Breast epithelium (tissue), 3 donors: Measurements from ENCODE around the gene KIF4A.

ENCODE experiments used
- POLR2A ChIP-seq: fragments of 450-650 bp; IDR thresholded peaks from one replicate; pipeline ENCODE4 v1.6.1; 2016; ENCODE audit warnings: antibody characterized with exemption, mild to moderate bottlenecking, moderate library complexity
- POLR2AphosphoS5 ChIP-seq, 3 donors: sonication (generic); formaldehyde crosslinking; IDR thresholded peaks; one replicate each; pipeline ENCODE4 v1.6.1; 2017; ENCODE audit warnings: antibody characterized with exemption in 3 of 3
- TF ChIP-seq, protein P1 (sequence below), 3 donors: fragments of 450-650 bp; IDR thresholded peaks; one replicate each; pipeline ENCODE4 v1.5.1; 2016 to 2017; ENCODE audit warnings: antibody characterized with exemption in 3 of 3, mild to moderate bottlenecking in 3 of 3, moderate library complexity in 3 of 3

DNA sequence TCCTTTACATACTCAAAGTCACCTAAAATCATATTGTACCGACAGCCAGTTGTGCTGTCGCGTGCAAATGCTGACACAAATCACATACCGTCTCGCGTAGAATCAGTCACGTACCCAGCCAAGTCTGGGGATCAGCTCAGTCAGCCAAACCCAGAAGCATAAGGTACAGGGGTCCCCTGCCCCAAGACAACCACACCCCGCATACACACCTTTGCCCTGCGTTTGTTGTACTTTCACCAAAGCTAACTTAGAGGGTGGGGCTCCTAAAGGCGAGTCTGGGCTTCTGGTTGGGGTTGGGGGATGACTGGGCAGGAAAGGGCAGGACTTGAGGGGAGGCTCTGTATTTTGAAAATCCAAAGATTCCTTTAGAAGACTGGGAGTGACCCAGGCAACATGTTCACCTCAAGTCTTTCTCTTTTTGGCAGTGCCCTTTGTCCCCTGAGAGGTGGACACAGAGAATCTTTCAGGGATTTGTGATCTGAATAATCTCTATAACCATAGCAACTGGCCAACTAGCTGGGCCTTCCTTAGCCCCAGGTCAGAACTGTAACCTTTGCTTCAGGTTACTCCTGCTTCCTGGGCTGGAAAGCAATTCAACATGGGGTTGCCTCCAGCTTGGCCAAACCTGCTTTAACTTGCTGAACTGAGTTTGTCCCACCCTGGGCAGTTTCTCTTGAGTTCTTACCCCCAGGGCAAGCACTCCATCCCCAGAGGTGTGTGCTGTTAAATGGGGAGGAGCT lies 134.2 kb downstream of the KIF4A start:
- TF ChIP-seq POLR2A (no peak), POLR2AphosphoS5 (IDR thresholded peaks at IDR 0.05) (no peak)
- TF ChIP-seq, protein P1, sequence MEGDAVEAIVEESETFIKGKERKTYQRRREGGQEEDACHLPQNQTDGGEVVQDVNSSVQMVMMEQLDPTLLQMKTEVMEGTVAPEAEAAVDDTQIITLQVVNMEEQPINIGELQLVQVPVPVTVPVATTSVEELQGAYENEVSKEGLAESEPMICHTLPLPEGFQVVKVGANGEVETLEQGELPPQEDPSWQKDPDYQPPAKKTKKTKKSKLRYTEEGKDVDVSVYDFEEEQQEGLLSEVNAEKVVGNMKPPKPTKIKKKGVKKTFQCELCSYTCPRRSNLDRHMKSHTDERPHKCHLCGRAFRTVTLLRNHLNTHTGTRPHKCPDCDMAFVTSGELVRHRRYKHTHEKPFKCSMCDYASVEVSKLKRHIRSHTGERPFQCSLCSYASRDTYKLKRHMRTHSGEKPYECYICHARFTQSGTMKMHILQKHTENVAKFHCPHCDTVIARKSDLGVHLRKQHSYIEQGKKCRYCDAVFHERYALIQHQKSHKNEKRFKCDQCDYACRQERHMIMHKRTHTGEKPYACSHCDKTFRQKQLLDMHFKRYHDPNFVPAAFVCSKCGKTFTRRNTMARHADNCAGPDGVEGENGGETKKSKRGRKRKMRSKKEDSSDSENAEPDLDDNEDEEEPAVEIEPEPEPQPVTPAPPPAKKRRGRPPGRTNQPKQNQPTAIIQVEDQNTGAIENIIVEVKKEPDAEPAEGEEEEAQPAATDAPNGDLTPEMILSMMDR (IDR thresholded peaks at IDR 0.05), result no peak
